LNCAP (cell line): ENCODE results near the gene PIP4P1.

Source experiments
- TF ChIP-seq, protein P1 (sequence below): fragments of 450-650 bp; IDR thresholded peaks from 2 replicates; pipeline ENCODE4 v1.5.1; 2017; ENCODE audit warnings: mild to moderate bottlenecking

Gene PIP4P1

DNA sequence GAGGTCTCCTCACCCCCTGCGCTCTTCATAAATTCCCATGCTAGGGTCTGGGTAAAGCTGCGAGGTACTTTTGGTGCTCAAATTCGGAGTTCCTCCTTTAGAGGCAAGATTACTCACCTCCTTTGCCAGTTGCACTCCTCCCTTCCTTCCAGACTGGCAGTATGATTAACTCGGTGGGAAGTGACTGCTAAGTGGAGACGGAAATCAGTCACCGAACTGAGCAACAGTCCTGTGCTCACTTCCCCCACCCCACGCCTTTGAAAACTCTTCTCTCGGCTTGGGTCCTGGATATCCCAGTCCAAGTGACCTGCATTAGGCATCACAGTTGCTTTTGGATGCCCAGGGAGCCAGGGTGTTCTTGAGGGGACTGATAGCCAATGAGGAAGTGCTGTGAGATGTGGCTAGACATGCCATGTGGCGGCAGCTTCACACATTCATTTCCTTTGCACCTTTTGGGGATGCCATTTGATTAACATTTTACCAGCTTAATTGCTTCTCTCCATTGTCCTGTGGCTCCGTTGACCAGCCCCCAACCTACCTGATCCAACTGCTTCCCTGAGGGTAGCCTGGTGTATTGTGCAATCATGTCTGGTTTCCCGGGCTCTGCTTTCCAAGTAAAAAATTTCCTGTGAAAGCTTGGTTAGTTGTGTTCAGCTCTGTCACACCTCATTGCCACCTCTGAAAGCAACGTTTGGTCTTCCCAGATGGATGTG lies 8.8 kb upstream of the PIP4P1 start:
- TF ChIP-seq, protein P1, sequence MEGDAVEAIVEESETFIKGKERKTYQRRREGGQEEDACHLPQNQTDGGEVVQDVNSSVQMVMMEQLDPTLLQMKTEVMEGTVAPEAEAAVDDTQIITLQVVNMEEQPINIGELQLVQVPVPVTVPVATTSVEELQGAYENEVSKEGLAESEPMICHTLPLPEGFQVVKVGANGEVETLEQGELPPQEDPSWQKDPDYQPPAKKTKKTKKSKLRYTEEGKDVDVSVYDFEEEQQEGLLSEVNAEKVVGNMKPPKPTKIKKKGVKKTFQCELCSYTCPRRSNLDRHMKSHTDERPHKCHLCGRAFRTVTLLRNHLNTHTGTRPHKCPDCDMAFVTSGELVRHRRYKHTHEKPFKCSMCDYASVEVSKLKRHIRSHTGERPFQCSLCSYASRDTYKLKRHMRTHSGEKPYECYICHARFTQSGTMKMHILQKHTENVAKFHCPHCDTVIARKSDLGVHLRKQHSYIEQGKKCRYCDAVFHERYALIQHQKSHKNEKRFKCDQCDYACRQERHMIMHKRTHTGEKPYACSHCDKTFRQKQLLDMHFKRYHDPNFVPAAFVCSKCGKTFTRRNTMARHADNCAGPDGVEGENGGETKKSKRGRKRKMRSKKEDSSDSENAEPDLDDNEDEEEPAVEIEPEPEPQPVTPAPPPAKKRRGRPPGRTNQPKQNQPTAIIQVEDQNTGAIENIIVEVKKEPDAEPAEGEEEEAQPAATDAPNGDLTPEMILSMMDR = no peak

DNA sequence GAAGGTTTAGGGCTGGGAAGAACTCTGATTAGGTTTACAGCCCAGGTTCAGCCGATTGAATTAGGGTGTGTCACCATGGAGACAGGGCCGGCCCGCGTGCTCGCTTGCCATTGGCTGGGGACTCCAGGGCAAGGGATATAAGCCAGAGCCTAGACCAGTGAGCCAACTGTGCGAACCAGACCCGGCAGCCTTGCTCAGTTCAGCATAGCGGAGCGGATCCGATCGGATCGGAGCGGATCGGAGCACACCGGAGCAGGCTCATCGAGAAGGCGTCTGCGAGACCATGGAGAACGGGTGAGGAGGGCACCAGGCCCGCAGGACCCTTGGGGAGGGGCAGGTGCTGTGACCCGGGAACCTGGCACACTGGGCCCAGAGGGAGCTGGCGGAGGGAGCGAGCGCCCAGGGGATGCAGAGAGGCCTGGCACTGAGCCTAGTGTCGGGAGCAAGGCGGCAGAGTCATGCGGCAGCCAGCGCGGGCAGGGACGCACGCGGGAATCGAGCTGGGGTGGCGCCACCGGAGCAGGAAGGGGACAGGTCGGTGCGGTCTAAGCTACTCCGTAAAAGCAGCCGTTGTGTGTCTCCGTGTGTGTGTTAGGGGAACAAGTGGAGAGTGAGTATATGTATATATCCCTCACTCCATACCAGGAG lies 8.1 kb upstream of the PIP4P1 start, which contains the start of gene PNP:
Gene PNP (plus strand): TSS at position 165 of the 648 bp plus-strand sequence. CDS start 119 bp downstream, at position 284.
- TF ChIP-seq, protein P1 = no peak

DNA sequence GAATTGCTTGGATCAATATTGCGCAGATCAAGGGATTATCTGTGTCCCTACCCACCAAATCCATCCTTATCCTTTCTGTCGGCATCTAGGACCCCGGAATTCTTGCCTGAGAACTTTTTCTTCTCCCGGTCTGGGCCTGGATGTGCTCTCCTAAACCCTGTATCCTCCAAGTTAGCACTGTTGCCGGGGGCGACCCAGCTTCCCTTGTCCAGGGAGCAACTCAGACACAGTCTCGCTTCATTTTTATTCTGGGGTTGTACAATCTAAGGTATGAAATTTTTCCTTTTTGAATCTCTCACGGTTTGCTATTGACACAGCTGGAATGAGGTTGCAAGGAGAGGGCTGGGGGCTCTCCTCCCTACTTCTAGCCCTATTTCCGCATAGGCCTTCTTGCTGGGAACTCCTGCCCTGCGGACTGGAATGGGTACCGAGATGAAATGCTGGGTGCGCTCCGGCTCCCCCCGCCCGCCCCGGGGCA lies 7.6 kb upstream of the PIP4P1 start:
- TF ChIP-seq, protein P1 = no peak

DNA sequence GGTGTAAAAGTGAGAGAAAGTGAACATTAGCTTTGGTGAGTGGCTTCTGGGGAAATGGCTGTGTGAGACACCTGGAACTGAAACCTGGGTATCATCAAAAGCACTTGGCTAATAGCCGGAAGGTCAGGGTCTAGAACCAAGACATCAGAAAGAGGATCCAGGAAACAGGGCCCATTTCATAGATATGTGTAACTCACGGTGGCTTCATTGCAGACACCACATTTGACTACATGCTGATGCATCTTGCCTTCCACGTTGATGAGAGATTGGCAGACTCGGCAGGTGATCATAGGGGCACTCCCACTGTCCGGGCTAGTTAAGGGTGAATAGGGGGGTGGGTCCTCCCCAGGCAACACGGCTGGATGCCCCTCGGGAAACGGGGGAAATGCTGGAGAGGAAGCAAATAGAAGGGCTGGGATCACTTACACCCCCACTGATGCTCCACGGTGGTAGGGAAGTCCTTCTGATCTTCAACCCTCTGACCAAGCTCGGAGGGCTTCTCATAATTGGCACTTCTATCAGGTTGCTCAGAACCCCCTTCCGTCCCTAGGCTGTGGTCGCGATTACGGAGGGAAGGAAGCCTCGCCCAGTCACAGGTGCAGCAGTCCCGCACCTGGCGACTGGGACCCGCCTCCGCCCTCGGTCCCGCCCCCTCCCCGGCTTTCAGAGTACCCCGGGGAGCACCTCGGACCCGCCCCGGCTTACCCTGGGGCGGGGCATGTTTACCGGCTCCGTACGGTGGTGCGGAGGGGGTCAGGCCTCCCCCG lies 593 bp downstream of the PIP4P1 start:
- TF ChIP-seq, protein P1 = no peak

DNA sequence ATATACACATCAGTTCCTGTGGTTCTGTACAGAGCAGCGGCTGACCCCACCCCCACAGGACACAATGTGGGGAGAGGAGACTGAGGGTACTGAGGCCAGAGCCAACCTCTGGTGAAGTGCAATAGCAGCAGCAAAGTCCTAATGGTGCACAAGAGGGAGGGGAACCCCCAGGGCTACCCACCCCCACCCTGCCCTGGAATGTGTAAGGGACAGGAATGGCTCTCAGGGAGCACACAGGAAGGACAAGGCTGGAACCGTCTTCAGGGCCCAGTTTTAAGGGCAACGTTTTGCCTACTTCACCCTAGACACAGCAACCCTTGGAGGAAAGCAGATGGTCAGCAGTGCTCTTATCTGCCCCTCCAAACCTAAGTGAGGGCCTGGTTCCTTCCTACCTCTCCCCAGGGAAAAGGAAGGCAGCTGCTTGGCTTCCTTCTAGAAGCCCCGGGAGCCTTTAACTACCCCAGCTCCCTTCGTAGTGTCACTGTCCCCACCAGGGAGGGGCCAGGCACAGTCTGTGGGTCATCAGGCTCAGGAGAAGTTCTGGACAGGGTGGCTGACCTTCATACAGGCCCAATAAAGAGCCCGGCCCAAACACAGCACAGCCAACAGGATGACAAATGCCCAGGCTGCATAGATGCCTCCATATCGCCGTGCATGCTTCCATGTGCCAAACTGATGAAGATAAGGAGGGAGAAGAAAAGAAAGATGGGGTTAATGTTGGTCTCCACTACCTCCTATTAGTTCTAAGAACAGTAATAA lies 3.0 kb downstream of the PIP4P1 start:
- TF ChIP-seq, protein P1 = no peak

DNA sequence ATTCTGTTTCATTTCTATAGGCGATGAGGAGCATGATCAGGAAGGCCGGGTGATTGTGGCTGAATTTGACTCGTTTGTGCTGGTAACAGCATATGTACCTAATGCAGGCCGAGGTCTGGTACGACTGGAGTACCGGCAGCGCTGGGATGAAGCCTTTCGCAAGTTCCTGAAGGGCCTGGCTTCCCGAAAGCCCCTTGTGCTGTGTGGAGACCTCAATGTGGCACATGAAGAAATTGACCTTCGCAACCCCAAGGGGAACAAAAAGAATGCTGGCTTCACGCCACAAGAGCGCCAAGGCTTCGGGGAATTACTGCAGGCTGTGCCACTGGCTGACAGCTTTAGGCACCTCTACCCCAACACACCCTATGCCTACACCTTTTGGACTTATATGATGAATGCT lies 4.3 kb downstream of the PIP4P1 start:
- TF ChIP-seq, protein P1 = no peak
